ENCODE data around the gene APC.

Gene APC

DNA sequence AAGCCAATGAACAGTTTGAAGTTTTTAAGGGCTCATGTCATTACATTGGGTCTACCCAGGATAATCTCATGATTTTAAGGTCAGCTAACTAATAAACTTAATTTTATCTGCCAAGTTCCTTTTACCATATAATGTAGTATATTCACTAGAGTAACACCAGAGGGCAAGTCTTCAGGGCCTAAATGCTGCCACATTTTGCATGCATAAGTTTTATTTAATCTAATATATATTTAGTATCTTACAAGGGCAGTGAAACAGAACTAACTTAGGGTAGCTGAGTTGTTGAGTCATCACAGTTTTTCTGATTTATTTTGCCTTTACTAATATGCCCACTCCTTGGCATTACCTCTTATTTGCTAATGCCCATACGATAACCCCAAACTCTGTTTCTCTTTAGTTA, 8.1 kb upstream of the APC start:
- POLR2A ChIA-PET, result no interaction called here
- CTCF ChIA-PET, result interaction anchor here (1.1 to 1.3 kb wide), 2 partner anchors 8 kb away, joined by 3 read pairs; partner anchors contain the start of gene APC
- DNase-seq (ENCODE audit: extremely low spot score), result no peak
- TF ChIP-seq, protein P1, sequence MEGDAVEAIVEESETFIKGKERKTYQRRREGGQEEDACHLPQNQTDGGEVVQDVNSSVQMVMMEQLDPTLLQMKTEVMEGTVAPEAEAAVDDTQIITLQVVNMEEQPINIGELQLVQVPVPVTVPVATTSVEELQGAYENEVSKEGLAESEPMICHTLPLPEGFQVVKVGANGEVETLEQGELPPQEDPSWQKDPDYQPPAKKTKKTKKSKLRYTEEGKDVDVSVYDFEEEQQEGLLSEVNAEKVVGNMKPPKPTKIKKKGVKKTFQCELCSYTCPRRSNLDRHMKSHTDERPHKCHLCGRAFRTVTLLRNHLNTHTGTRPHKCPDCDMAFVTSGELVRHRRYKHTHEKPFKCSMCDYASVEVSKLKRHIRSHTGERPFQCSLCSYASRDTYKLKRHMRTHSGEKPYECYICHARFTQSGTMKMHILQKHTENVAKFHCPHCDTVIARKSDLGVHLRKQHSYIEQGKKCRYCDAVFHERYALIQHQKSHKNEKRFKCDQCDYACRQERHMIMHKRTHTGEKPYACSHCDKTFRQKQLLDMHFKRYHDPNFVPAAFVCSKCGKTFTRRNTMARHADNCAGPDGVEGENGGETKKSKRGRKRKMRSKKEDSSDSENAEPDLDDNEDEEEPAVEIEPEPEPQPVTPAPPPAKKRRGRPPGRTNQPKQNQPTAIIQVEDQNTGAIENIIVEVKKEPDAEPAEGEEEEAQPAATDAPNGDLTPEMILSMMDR (IDR thresholded peaks at IDR 0.05; ENCODE audit: control extremely low read depth, extremely low read depth, low read depth, missing control alignments), result no peak

DNA sequence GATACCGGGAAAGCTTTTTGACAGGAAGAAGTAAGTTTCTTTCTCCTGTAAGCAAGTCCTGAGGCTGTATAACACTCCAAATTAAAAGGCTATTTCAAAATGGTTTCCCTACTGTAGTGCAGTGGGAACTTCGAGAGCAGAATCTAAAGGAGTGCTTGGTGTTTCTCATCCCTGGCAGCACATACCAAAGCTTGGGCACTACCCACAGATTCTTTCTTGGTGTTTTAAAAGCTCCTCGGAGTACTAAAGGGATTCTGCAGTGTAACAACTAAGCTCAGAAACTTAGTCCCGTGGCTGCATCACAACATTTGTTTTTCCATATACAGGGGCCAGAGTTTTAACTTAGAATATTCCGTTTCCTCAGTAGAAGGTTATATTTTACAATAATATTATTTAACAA, 5.6 kb upstream of the APC start:
- TF ChIP-seq, protein P1 (IDR thresholded peaks at IDR 0.05; ENCODE audit: control extremely low read depth, extremely low read depth, low read depth, missing control alignments), result no peak
- no peak for DNase-seq (ENCODE audit: extremely low spot score)
- ChIA-PET POLR2A (no interaction called here), CTCF (interaction anchor here (1.0 to 1.5 kb wide), 2 partner anchors 9 to 174 kb away, joined by 3 to 4 read pairs; no protein-coding TSS in a partner anchor)

DNA sequence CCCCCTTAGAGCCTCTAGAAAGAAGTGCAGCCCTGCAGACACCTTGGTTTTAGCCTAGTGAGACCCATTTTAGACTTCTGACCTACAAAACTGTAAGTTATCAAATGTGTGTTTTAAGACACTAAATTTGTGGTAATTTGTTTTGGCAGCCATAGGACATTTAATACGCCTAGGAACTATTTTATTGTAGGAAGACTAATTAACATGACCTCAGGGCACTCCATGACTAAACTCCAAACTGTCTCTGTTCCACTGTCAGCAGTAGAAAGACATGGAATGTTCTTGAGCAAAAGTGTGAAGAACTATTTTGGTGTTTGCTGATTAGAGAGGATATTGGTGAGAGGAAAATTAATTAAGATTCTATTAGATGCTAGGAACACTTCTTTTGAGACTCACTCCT, 4.1 kb upstream of the APC start:
- DNase-seq (ENCODE audit: extremely low spot score), result no peak
- ChIA-PET POLR2A (no interaction called here), CTCF (interaction anchor here (0.9 kb wide), 1 partner anchor 20 kb away, joined by 3 read pairs; no protein-coding TSS in a partner anchor)
- TF ChIP-seq, protein P1 (IDR thresholded peaks at IDR 0.05; ENCODE audit: control extremely low read depth, extremely low read depth, low read depth, missing control alignments), result no peak

DNA sequence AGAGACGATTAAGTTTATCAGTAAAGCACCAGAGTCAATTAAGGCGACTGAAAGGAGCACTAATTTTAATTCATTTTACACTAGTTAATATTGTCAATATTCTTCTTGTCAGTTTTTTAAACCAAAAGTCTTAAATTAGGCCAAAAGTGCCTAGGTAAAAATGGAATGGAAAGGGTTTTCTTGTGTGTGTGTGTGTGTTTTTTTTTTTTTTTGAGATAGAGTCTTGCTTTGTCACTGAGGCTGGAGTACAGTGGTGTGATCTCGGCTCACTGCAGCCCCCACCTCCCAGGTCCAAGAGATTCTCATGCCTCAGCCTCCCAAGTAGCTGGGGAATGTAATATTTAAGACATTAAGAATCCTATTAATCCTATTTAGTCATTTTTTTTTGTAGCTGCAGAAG, 3.1 kb upstream of the APC start:
- CTCF ChIA-PET, result interaction anchor here (0.9 to 3.5 kb wide), 6 partner anchors 10 to 52 kb away, joined by 3 to 13 read pairs (median 4); no protein-coding TSS in a partner anchor
- TF ChIP-seq, protein P1 (IDR thresholded peaks at IDR 0.05; ENCODE audit: control extremely low read depth, extremely low read depth, low read depth, missing control alignments), result no peak
- POLR2A ChIA-PET, result no interaction called here
- DNase-seq (ENCODE audit: extremely low spot score), result no peak

DNA sequence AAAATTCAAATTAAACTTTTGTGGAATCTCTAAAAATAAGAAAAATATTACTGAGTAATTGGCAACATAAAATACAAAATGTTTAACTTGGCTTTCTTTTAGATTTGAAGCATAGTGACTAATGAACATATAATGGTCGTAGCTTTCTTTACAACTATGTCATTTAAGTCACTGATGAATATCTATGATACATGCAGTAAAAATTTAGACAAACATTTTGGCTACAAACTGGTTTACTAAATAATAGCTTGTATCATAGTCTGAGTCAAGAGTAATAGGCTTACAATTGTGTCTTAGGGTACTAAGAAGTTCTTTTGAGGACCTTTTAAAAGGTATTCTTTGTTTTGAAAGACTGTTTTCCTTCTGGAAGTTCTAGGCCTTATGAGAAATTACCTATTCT, 2.0 kb upstream of the APC start:
- CTCF ChIA-PET, result interaction anchor here (1.1 to 3.5 kb wide), 7 partner anchors 11 to 261 kb away, joined by 3 to 13 read pairs (median 7); no protein-coding TSS in a partner anchor
- TF ChIP-seq, protein P1 (IDR thresholded peaks at IDR 0.05; ENCODE audit: control extremely low read depth, extremely low read depth, low read depth, missing control alignments), result no peak
- POLR2A ChIA-PET, result no interaction called here
- no peak for DNase-seq (ENCODE audit: extremely low spot score)

DNA sequence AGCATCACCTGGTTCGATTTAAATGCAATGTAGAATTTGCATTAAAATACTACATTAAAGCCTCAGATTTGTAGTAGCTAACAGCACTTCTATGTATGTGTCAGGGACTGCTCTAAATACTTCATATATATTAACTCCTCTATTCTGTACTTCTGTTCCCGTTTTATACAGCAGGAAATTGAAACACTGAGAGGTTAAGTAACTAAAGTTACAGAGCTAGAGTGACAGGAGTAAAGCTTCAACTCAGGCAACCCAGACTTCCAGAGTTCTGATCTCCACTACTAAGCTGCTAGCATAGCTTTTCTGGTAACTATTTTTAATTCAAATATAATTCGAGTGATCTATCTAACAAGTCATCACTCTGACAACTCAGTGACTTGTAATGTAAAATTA, 619 bp upstream of the APC start:
- DNase-seq (ENCODE audit: extremely low spot score), result no peak
- TF ChIP-seq, protein P1 (IDR thresholded peaks at IDR 0.05; ENCODE audit: control extremely low read depth, extremely low read depth, low read depth, missing control alignments), result no peak
- ChIA-PET POLR2A (no interaction called here), CTCF (interaction anchor here (1.0 to 3.5 kb wide), 9 partner anchors 10 to 186 kb away, joined by 3 to 13 read pairs (median 6); no protein-coding TSS in a partner anchor)

All from GM10248 (cell line).